Cerebellar nuclear complex (tissue), 1 donor: ENCODE measurements around the gene FAM234A.
"Not testable (repeated sequence)": the region's sequence is repeated elsewhere in the genome, so short reads cannot be mapped to it uniquely, and the experiment has no call there.

Experiments used
- DNase-seq, 2 experiments: peaks; one replicate each; lab custom pipeline; 2025; lab: John Stamatoyannopoulos, UW

FAM234A gene

DNA sequence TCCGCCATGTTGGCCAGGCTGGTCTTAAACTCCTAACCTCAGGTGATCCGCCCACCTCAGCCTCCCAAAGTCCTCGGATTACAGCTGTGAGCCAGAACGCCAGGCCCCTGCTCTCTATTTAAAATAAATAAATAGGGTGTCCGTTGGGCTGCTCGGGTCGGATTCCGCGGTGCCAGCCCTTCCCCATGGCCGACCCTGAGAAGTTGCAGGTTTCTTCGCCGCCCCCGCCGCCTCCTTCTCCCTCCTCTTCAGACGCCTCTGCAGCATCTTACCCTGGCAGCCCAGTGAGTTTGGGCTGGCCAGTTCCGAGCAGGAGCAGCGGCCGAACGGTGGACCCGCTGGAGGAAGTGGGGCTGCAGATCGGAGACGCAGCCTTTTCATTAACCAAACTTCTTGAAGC lies 3.7 kb upstream of the FAM234A start:
- DNase-seq, result no peak

DNA sequence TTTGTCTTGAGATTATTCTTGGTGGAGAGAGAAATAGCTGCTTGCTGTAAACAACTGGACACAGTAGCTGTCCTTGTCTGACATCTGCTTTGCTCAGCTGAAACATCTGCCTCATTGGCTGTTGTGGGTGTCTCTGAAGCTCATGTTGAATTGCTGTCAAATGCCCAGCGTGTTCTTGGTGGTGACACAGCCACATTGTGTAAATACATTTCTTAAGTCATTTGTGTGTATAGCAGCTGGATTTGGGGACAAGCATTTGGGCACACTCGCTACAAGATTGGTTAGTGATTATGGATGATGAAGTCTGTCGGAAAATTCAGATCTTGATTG lies 5.3 kb downstream of the FAM234A start:
- no peak for DNase-seq

DNA sequence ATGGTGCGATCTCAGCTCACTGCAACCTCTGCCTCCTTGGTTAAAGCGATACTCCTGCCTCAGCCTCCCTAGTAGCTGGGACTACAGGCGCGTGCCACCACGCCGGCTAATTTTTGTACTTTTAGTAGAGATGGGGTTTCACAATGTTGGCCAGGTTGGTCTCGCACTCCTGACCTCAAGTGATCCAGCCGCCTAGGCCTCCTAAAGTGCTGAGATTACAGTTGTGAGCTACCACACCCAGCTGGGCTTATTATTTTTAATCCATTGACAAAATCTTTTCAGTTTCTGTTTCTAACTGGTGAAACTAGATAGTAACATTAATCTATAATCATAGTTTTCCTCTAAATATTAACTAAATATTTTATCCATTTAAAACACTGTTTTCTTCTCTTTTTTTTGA lies 5.9 kb downstream of the FAM234A start:
- DNase-seq, result no peak

DNA sequence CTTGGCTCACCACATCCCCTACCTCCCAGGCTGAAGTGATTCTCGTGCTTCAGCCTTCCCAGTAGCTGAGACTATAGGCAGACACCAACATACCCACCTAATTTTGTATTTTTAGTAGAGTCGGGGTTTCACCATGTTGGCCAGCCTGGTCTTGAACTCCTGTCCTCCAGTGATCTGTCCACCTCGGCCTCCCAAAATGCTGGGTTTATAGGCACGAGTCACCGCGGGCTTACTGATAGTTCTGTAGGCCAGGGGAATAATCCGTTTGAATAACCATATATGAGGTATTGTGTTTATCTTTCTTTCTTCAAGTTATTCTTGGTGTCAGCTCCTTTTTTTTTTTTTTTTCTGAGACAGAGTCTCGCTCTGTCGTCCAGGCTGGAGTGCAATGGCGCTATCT lies 7.7 kb downstream of the FAM234A start:
- no peak for DNase-seq

DNA sequence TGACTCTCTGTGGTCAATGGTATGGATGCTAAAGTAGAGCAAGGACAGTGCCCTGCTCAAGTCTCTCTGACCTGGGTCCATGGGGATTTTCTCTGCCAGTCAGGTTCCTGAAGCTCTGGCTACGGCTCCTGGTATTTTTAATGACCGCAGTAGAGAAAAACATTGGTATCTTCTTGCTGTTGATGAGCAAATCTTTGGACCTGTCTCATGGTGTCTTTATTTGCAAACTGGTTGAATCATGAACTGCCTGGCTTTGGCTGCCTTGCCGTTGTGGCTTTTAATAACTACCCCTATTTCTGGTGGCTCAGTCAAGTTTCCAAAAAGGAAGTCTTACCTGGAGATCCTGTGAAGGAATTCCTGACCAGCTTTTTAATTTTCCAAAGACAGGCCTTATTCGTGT lies 8.7 kb downstream of the FAM234A start:
- no peak for DNase-seq

DNA sequence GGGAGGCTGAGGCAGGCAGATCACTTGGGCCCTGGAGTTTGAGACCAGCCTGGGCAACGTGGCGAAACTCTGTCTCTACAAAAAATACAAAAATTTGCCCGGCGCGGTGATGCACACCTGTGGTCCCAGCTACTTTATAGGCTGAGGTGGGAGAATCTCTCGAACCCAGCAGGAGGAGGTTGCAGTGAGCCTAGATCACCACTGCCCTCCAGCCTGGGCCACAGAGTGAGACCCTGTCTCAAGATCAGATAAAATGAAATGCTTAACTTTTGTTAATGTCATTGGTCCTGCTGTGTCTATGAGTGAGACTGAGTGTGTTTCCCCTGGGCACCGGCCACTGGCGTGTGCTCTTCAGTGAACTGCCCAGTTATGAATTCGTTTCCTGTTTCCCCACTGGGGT lies 10.5 kb downstream of the FAM234A start:
- no peak for DNase-seq

DNA sequence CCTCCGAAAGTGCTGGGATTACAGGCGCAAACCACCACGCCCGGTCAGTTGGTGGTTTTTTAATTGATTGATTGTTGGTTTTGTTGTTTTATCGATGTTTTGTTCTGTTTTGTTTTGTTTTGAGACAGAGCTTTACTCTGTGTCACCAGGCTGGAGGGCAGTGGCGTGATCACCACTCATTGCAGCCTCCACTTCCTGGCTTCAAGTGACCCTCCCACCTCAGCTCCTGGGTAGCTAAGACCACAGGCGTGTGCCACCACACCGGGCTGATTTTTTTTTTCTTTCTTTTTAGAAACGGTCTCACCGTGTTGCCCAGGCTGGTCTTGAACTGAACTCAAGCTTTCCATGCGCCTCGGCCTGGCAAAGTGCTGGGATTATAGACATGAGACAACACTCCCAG lies 12.4 kb downstream of the FAM234A start:
- no peak for DNase-seq

DNA sequence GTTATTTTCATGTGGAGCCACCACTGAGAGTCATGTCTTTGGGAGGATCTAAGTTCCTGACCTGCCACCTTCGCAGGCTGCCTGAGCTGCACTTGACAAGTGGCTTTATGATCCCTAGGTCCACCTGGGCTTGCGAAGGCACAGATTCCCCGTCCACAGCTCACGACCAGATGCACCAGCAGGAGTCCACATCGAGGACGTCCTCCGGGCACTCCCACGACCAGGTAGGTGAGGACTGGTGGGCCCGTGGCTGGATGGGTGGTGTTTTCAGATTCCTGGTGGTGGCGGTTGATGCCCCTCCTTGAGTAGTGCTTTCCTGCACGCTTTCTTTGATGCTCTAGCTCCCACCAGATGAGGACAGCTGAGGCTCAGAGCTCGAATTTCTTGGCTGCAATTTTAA lies 14.8 kb downstream of the FAM234A start:
- no peak for DNase-seq

DNA sequence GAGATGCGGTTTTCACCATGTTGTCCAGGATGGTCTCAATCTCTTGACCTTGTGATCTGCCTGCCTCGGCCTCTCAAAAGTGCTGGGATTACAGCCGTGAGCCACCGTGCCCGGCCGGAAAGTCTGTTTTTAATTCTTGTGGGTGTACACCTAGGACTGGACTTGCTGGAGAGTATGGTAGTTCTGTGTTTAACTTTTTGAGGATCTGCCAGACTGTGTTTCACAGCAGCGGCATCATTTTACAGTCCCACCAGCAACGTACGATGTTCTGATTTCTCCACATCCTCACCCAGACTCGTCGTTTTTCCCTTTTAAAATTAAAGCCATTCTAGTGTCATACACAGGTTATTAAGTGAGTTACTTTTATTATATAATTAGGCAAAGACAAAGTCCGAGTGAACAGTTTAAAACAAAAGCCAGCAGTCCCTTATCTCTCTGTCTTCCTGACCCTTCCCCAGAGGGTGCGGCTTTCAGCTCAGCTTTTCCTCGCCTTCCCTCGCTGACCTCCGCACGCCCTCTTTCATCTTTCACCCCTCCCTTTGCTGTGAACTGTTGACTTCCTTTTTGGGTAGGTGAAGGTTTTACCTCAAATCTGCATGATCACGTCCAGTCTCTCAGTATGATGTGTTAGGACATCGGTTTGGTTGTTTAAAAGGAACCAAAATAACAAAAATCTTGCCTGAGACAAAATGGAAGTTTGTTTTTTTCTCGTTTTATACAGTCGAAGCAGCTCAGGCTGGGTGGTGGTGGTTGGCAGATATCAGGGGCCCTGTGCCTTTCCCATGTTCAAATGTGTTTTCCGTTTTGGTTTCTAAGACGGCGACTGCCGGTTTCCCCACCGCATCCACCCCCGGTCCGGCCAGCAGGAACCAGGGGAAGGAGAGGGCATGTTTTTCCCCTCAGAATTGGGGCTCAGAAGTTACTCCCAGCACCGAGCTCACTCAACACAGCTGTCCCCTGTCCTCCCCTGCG lies 18.0 kb downstream of the FAM234A start:
- DNase-seq, result no peak

DNA sequence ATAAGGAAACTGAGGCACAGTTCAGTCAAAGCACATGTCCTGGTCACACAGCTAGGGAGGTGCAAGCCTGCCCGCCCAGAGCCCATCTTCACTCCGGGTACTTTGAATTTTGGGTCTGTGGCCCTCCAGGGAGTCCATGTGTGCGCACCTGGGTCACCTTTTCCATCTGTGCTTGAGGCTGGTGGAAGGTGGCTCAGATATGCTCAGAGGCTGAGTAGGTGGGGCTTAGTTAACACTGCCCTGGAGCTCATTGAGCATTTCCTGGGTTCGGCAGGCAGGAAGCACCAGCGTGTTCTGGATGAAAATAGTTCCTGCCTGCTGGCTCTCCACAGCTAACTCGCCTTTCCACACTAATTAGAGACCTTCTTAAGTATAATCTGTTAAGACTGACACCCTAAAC lies 19.2 kb downstream of the FAM234A start:
- DNase-seq, result no peak

DNA sequence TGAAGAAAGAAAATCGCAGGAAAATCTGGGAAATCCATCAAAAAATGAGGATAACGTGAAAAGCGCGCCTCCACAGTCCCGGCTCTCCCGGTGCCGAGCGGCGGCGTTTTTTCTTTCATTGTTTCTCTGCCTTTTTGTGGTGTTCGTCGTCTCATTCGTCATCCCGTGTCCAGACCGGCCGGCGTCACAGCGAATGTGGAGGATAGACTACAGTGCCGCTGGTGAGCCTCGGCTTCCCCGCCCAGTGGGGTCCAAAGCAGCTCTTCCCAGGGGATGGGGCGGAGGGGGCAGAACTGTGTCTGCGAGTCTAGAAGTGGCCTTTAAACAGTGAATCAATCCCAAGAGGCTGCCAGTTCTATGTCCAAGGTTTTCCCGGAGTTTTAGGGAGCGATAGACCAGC lies 19.8 kb downstream of the FAM234A start:
- DNase-seq, result no peak

DNA sequence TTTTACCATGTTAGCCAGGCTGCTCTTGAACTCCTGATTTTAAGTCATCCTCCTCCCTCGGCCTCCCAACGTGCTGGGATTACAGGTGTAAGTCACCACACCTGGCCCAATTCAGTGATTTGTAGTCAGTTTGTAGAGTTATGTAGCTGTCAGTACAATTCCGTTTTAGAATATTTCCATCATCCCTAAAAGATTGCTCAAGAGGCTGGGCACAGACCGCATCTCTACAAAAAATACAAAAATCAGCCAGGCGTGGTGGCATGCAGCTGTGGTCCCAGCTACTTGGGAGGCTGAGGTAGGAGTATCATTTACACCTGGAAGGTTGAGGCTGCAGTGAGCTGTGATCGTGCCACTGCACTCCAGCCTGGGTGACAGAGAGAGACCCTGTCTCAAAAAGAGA lies 20.6 kb downstream of the FAM234A start:
- no peak for DNase-seq

DNA sequence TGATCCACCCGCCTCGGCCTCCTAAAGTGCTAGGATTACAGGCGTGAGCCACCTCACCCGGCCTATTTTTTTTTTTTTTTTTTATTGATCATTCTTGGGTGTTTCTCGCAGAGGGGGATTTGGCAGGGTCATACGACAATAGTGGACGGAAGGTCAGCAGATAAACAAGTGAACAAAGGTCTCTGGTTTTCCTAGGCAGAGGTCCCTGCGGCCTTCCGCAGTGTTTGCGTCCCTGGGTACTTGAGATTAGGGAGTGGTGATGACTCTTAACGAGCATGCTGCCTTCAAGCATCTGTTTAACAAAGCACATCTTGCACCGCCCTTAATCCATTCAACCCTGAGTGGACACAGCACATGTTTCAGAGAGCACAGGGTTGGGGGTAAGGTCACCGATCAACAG lies 23.5 kb downstream of the FAM234A start:
- not testable (repeated sequence) for DNase-seq

DNA sequence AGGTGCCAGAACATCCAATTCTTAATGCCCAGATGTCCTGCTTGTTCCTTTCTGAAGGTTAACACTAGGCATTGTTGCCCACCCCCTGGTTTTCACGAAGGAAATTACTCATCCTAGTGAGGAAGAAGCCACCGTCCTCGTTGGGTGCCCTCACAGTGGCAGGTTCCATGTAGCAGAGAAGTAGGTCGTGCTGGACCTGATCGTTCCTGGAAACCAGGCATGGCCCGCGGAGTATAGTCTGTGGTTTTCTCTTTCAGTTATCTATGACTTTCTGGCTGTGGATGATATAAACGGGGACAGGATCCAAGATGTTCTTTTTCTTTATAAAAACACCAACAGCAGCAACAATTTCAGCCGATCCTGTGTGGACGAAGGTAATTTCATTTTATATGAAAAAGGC lies 24.6 kb downstream of the FAM234A start:
- no peak for DNase-seq

DNA sequence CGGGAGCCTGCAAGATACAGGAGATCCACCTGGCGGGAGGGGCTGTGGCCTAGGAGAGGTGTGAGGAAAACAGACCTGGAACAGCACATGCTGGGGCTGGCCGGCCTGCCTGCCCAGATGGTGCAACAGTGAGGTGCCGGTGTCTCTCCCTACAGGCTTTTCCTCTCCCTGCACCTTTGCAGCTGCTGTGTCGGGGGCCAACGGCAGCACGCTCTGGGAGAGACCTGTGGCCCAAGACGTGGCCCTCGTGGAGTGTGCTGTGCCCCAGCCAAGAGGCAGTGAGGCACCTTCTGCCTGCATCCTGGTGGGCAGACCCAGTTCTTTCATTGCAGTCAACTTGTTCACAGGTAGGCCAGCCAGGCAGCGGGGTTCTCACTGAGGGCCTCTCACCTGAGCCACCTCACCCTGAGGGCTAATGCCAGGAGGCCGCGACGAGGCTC lies 25.2 kb downstream of the FAM234A start:
- peak; percentile 42 to 60 for DNase-seq

DNA sequence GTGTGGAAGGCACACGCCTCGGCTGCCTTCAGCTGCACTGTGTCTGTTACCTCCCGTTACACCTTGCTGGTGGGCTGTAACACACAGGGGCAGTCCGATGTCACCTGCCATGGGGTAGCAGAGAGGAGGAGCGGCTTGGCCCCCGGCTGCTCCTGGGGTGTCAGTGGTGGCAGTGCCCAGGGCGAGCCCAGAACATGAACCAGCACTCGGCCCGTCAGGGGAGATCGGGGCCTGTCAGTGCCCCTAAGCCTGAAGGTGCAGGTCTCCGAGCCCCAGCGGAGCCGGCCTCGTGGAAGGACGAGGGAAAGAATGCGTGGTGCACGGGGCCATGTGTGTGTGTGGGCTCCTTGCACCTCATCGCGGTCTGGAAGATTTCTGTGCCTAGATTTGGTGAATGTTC lies 25.7 kb downstream of the FAM234A start:
- no peak for DNase-seq

DNA sequence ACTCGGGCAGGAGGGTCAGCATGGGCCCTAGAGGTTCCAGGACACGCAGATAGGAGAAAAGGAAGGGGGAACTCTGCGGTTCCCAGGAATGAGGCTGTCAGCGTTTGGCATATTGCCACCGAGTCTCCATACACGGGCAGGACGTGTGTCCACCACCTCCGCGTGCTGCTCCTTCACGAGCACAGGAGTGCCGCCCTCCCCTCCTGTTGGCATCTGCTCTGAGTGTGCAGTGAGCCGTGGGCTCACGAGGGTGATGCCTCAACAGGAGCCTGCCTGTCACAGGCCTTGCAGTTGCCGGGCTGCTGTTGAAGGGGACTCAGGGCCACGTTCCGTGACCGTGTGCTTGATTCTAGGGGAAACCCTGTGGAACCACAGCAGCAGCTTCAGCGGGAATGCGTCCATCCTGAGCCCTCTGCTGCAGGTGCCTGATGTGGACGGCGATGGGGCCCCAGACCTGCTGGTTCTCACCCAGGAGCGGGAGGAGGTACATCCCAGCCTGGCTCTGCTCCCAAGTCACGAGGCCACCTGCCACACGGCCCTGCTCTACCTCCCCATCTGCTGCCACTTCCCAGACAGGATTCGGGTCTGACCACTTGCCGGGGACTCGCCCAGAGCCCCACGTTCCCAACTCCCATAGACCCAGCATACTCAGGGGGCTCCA lies 26.5 kb downstream of the FAM234A start:
- DNase-seq, result peak in 1 of 2 experiments; percentile 35

DNA sequence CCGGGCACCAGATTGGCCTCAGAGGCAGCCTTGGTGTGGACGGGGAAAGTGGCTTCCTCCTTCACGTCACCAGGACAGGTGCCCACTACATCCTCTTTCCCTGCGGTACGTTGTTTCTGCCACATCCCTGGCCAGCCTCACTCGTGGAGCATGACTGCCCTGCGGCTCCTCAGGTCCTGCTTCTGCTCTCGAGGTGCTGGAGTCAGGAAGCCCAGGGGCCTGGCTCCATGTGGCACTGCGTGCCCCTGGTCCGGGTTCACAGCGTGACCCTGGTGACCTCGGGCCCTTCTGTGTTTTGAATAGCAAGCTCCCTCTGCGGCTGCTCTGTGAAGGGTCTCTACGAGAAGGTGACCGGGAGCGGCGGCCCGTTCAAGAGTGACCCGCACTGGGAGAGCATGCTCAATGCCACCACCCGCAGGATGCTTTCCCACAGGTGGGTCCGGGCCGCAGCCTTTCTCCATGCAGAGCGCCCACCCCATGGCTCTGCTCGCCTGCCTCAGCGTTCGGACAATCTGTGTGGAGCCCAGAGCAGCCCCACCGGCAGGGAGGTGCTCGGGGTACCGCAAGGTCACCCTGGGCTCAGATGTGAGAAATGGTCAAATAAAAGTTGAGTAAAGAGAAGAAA lies 27.6 kb downstream of the FAM234A start:
- no peak for DNase-seq

DNA sequence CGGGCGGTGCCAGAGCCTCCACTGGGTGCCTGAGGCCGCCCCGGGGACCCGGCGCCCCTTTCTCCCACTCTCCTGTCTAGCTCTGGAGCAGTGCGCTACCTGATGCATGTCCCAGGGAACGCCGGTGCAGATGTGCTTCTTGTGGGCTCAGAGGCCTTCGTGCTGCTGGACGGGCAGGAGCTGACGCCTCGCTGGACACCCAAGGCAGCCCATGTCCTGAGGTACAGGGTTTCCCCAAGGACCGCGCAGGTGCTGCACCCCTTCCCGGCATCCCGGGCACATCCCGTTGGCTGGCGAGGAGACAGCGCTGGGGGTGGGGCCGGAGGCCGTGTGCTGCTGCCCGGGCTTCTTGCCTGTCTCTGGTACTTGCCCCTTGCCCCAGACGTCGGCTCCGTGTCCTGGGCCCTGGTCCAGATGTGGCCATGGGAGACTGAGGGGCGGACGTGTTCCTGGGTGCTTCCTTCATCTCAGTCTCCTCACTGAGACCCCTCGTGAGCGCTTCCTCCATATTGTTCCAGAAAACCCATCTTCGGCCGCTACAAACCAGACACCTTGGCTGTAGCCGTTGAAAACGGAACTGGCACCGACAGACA lies 28.7 kb downstream of the FAM234A start:
- no peak for DNase-seq

DNA sequence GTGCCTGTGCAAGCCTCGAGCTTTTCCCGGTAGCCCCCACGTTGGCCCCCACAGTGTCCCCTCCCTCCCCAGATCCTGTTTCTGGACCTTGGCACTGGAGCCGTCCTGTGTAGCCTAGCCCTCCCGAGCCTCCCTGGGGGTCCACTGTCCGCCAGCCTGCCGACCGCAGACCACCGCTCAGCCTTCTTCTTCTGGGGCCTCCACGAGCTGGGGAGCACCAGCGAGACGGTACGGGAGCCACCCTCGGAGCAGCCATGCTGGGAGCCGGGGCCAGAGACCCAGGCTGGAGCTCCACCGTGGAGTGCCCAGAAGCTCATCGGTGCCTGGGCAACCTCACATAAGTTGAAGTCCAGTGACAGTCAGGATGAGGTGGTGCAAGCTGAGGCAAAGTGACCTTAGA lies 29.3 kb downstream of the FAM234A start:
- DNase-seq, result no peak

DNA sequence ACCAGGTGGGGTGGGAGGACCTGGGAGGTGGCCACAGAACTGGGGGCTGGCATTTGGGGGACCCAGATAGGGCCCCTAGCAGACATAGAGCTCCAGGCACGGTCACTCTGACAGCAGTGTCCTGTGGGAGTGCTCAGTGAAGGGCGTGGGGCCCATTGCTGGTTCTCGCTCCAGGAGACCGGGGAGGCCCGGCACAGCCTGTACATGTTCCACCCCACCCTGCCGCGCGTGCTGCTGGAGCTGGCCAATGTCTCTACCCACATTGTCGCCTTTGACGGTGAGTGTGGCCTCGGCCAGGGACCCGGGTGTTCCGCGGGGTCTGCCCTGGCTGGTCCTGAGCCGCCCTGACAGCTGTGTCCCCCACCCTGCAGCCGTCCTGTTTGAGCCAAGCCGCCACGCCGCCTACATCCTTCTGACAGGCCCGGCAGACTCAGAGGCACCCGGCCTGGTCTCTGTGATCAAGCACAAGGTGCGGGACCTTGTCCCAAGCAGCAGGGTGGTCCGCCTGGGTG lies 29.9 kb downstream of the FAM234A start:
- no peak for DNase-seq

DNA sequence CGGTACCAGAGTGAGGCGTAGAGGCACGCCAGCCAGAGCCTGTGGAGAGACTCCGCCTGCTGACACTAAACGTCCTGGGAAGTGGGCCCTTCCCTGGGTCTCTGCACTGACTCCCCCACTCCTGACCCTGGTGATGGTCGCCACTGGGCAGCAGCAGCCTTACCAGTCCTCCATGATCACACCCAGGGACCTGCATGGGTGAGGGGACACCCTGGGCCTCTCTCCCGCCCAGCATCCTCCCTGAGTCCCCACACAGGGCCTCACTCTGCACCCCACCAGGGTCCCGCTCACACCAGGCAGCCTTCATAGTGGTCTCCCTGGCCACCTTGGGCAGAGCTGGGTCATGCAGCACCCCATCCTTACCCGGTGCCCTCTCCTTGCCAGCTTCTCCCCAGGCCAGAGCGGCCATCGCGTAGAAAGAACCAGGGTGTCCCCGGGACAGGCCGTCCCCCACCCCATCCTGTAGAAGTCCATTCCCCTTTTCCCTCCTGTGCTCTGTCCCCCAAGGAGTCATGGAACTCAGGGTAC lies 30.4 kb downstream of the FAM234A start:
- no peak for DNase-seq
